WTC11 (cell line): Measurements from ENCODE around the gene PUSL1. TPM values are rescaled to one million over a fixed set of nuclear protein-coding genes. Genes with fewer than 3 reads are reported as not detected.

Experiments
- ATAC-seq: fragments of 200-7000 bp; cut with Tn5 transposase; 2 replicates; pipeline ENCODE4 v1.10.0; 2021; ENCODE audit warnings: mild to moderate bottlenecking, moderate library complexity
- CTCF ChIA-PET: fragments of 300-600 bp; sonication (Branson Sonifier 250); formaldehyde crosslinking; loops from one replicate; lab custom pipeline; 2021; ENCODE audit warnings: antibody characterized with exemption; lab: Charles Lee
- POLR2A ChIA-PET: fragments of 350-600 bp; sonication (Branson Sonifier 250); formaldehyde crosslinking; loops from one replicate; lab custom pipeline; 2021; ENCODE audit warnings: antibody characterized with exemption; lab: Charles Lee
- DNase-seq: peaks from one replicate; pipeline ENCODE4 v3.0.0; 2021; ENCODE audit warnings: low spot score
- H3K27ac Mint-ChIP-seq: 2 replicates; pipeline ENCODE4 v1.8.0; 2021; ENCODE audit warnings: mixed read lengths
- H3K27me3 Mint-ChIP-seq: 2 replicates; pipeline ENCODE4 v1.8.0; 2021; ENCODE audit warnings: low read depth, mild to moderate bottlenecking, moderate library complexity, mixed read lengths
- H3K36me3 Mint-ChIP-seq: 2 replicates; pipeline ENCODE4 v1.8.0; 2021; ENCODE audit warnings: mixed read lengths
- H3K4me1 Mint-ChIP-seq: 2 replicates; pipeline ENCODE4 v1.8.0; 2022; ENCODE audit warnings: mixed read lengths
- H3K4me3 Mint-ChIP-seq: 2 replicates; pipeline ENCODE4 v1.8.0; 2021; ENCODE audit warnings: mild to moderate bottlenecking, moderate library complexity, mixed read lengths
- H3K9me3 Mint-ChIP-seq: 2 replicates; pipeline ENCODE4 v1.8.0; 2021; ENCODE audit warnings: mixed read lengths
- CREM ChIP-seq: sonication (generic); formaldehyde crosslinking; IDR thresholded peaks from 2 replicates; pipeline ENCODE4 v1.8.1; 2022; ENCODE audit warnings: mild to moderate bottlenecking, missing genetic modification reagents, moderate library complexity
- CTCF ChIP-seq: fragments of 200-600 bp; IDR thresholded peaks from 2 replicates; pipeline ENCODE4 v1.8.0; 2022; ENCODE audit warnings: antibody characterized with exemption
- EMX1 ChIP-seq: fragments of 250-450 bp; sonication (Bioruptor Pico); IDR thresholded peaks from 2 replicates; pipeline ENCODE4 v1.8.0; 2021; ENCODE audit warnings: mild to moderate bottlenecking
- HMGA2 ChIP-seq: fragments of 250-450 bp; sonication (Bioruptor Pico); IDR thresholded peaks from 2 replicates; pipeline ENCODE4 v1.4.0; 2021; ENCODE audit warnings: mild to moderate bottlenecking, moderate library complexity
- HMGXB4 ChIP-seq: sonication (generic); formaldehyde crosslinking; IDR thresholded peaks from 2 replicates; pipeline ENCODE4 v1.8.1; 2023; ENCODE audit warnings: mild to moderate bottlenecking, moderate library complexity, missing genetic modification reagents
- IRF2 ChIP-seq: sonication (generic); formaldehyde crosslinking; IDR thresholded peaks from 2 replicates; pipeline ENCODE4 v1.8.0; 2022; ENCODE audit warnings: low read depth, missing genetic modification reagents, borderline replicate concordance
- JUN ChIP-seq: sonication (generic); formaldehyde crosslinking; IDR thresholded peaks from 2 replicates; pipeline ENCODE4 v1.8.0; 2023; ENCODE audit warnings: mild to moderate bottlenecking, missing genetic modification reagents
- MAX ChIP-seq: sonication (generic); formaldehyde crosslinking; IDR thresholded peaks from 2 replicates; pipeline ENCODE4 v1.8.0; 2022; ENCODE audit warnings: mild to moderate bottlenecking, missing genetic modification reagents
- NFYB ChIP-seq: sonication (generic); formaldehyde crosslinking; conservative IDR thresholded peaks from 2 replicates; pipeline ENCODE4 v1.8.0; 2022; ENCODE audit warnings: low read depth, missing genetic modification reagents
- NR2C2 ChIP-seq: sonication (generic); formaldehyde crosslinking; IDR thresholded peaks from 2 replicates; pipeline ENCODE4 v1.8.0; 2022; ENCODE audit warnings: mild to moderate bottlenecking, missing genetic modification reagents
- RELA ChIP-seq: sonication (generic); formaldehyde crosslinking; IDR thresholded peaks from 2 replicates; pipeline ENCODE4 v1.8.1; 2022; ENCODE audit warnings: missing genetic modification reagents, mild to moderate bottlenecking, borderline replicate concordance
- SMAD3 ChIP-seq: sonication (generic); formaldehyde crosslinking; IDR thresholded peaks from 2 replicates; pipeline ENCODE4 v1.8.0; 2022; ENCODE audit warnings: missing genetic modification reagents, mild to moderate bottlenecking, borderline replicate concordance
- SP1 ChIP-seq: sonication (generic); formaldehyde crosslinking; conservative IDR thresholded peaks from 2 replicates; pipeline ENCODE4 v1.8.1; 2022; ENCODE audit warnings: missing genetic modification reagents
- USF2 ChIP-seq: sonication (generic); formaldehyde crosslinking; IDR thresholded peaks from 2 replicates; pipeline ENCODE4 v1.8.1; 2023; ENCODE audit warnings: mild to moderate bottlenecking, missing genetic modification reagents, moderate library complexity
- ZBTB43 ChIP-seq: sonication (generic); formaldehyde crosslinking; IDR thresholded peaks from 2 replicates; pipeline ENCODE4 v1.8.1; 2023; ENCODE audit warnings: mild to moderate bottlenecking, missing genetic modification reagents
- ZNF317 ChIP-seq: sonication (generic); formaldehyde crosslinking; IDR thresholded peaks from 2 replicates; pipeline ENCODE4 v1.8.1; 2023; ENCODE audit warnings: low read depth, mild to moderate bottlenecking, moderate library complexity, missing genetic modification reagents, borderline replicate concordance
- ZNF423 ChIP-seq: fragments of 250-450 bp; sonication (Bioruptor Pico); IDR thresholded peaks from 2 replicates; pipeline ENCODE4 v2.1.2; 2022; ENCODE audit warnings: mild to moderate bottlenecking, moderate library complexity
- total RNA-seq: library from RNA; stranded (reverse); gene quantifications from 3 replicates; pipeline ENCODE4 v1.2.3, GENCODE V29; 2021
- TF ChIP-seq, protein P1 (sequence below): sonication (generic); formaldehyde crosslinking; IDR thresholded peaks from 2 replicates; pipeline ENCODE4 v1.8.1; 2022; ENCODE audit warnings: missing genetic modification reagents, borderline replicate concordance
- TF ChIP-seq, protein P2 (sequence below): fragments of 250-450 bp; sonication (Bioruptor Pico); IDR thresholded peaks from 2 replicates; pipeline ENCODE4 v1.9.0; 2021; ENCODE audit warnings: mild to moderate bottlenecking
- TF ChIP-seq, protein P3 (sequence below): sonication (generic); formaldehyde crosslinking; IDR thresholded peaks from 2 replicates; pipeline ENCODE4 v1.8.1; 2022; ENCODE audit warnings: mild to moderate bottlenecking, moderate library complexity, missing genetic modification reagents

Gene PUSL1
- total RNA-seq, 1 experiment from 2014 or later: 51.5 TPM

DNA sequence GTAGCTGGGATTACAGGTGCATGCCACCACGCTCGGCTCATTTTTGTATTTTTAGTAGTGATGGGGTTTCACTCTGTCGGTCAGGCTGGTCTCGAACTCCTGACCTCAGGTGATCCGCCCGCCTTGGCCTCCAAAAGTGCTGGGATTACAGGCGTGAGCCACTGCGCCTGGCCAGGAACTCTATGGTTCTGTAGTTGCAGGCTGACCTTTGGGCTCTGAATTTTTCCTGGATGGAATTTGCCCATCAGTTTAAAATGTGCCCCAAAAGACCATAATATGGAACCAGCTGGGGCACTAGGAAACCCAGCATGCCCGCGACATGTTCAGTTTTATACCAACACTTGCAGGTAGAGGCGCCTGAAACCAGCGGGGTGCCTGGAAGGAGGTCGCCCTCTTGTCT, 29.8 kb upstream of the PUSL1 start:
- Mint-ChIP-seq H3K36me3 (no peaks in the 10 kb centered on the region), H3K27me3 (no peaks in the 10 kb centered on the region), H3K4me3 (no peak overlapping the region), H3K9me3 (peaks cover 5% of the 10 kb centered on the region), H3K4me1 (peaks cover 3% of the 10 kb centered on the region; the same call in 1 of the 2 replicates), H3K27ac (no peak overlapping the region)
- ATAC-seq (no peak), DNase-seq (peak; percentile 13)
- ChIA-PET POLR2A (interaction anchor here (0.6 kb wide), 1 partner anchor 21 kb away, joined by 3 read pairs; no protein-coding TSS in a partner anchor), CTCF (interaction anchor here (0.6 to 2.3 kb wide), 5 partner anchors 9 to 339 kb away, joined by 4 to 10 read pairs (median 5); no protein-coding TSS in a partner anchor)
- TF ChIP-seq RELA (no peak), NFYB (CRISPR knock-in tag) (no peak), CTCF (no peak), ZBTB43 (CRISPR knock-in tag) (no peak), USF2 (CRISPR knock-in tag) (no peak), ZNF317 (CRISPR knock-in tag) (no peak), IRF2 (CRISPR knock-in tag) (no peak), HMGXB4 (CRISPR knock-in tag) (no peak), JUN (CRISPR knock-in tag) (no peak)
- TF ChIP-seq, protein P1, sequence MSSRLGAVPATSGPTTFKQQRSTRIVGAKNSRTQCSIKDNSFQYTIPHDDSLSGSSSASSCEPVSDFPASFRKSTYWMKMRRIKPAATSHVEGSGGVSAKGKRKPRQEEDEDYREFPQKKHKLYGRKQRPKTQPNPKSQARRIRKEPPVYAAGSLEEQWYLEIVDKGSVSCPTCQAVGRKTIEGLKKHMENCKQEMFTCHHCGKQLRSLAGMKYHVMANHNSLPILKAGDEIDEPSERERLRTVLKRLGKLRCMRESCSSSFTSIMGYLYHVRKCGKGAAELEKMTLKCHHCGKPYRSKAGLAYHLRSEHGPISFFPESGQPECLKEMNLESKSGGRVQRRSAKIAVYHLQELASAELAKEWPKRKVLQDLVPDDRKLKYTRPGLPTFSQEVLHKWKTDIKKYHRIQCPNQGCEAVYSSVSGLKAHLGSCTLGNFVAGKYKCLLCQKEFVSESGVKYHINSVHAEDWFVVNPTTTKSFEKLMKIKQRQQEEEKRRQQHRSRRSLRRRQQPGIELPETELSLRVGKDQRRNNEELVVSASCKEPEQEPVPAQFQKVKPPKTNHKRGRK: no peak
- TF ChIP-seq, protein P2, sequence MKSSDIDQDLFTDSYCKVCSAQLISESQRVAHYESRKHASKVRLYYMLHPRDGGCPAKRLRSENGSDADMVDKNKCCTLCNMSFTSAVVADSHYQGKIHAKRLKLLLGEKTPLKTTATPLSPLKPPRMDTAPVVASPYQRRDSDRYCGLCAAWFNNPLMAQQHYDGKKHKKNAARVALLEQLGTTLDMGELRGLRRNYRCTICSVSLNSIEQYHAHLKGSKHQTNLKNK (CRISPR knock-in tag): no peak

- CTCF ChIA-PET: interaction anchor here (0.6 to 1.9 kb wide), 6 partner anchors 9 to 340 kb away, joined by 3 to 10 read pairs (median 5); no protein-coding TSS in a partner anchor
- no peaks in the 10 kb centered on the region for H3K27me3 Mint-ChIP-seq
Measured at GRCh38 chr1:1279028-1279427, 29.4 kb upstream of the PUSL1 start.

GRCh38 chr1:1280782-1281481, 27.5 kb upstream of the PUSL1 start:
- DNase-seq: no peak
- Mint-ChIP-seq H3K36me3 (no peaks in the 10 kb centered on the region), H3K27me3 (no peaks in the 10 kb centered on the region), H3K9me3 (peaks cover 5% of the 10 kb centered on the region), H3K4me3 (no peak overlapping the region), H3K4me1 (no peaks in the 10 kb centered on the region), H3K27ac (no peak overlapping the region)
- ATAC-seq: no peak
- ChIA-PET POLR2A (no interaction called here), CTCF (interaction anchor here (1.4 to 1.5 kb wide), 2 partner anchors 9 to 11 kb away, joined by 4 to 8 read pairs; no protein-coding TSS in a partner anchor)
- TF ChIP-seq, protein P3, sequence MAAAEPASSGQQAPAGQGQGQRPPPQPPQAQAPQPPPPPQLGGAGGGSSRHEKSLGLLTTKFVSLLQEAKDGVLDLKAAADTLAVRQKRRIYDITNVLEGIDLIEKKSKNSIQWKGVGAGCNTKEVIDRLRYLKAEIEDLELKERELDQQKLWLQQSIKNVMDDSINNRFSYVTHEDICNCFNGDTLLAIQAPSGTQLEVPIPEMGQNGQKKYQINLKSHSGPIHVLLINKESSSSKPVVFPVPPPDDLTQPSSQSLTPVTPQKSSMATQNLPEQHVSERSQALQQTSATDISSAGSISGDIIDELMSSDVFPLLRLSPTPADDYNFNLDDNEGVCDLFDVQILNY (CRISPR knock-in tag): no peak
- no peak for TF ChIP-seq SMAD3 (CRISPR knock-in tag)
- TF ChIP-seq SP1: no peak
- no peak for TF ChIP-seq USF2 (CRISPR knock-in tag)
- no peak for TF ChIP-seq MAX (CRISPR knock-in tag)
- no peak for TF ChIP-seq ZNF423
- no peak for TF ChIP-seq NR2C2 (CRISPR knock-in tag)
- no peak for TF ChIP-seq EMX1

More at GRCh38 chr1:1279028-1279427, 29.4 kb upstream of the PUSL1 start:
- Mint-ChIP-seq H3K9me3 (peaks cover 5% of the 10 kb centered on the region), H3K4me3 (no peak overlapping the region), H3K4me1 (peaks cover 3% of the 10 kb centered on the region; the same call in 1 of the 2 replicates), H3K36me3 (no peaks in the 10 kb centered on the region), H3K27ac (no peak overlapping the region)
- POLR2A ChIA-PET: interaction anchor here (0.6 to 1.1 kb wide), 2 partner anchors 17 to 21 kb away, joined by 3 to 4 read pairs; no protein-coding TSS in a partner anchor
- no peak for ATAC-seq
- DNase-seq: no peak
- no peak for TF ChIP-seq HMGA2
- no peak for TF ChIP-seq CREM (CRISPR knock-in tag)
